HFFc6 (cell line): Measurements from ENCODE around the gene NPAS2. TPM values are rescaled to one million over a fixed set of nuclear protein-coding genes. Genes with fewer than 3 reads are reported as not detected.

Experiments used
- DNase-seq: peaks from one replicate; pipeline ENCODE4 v3.0.0-alpha.2; 2018
- H3K27ac Mint-ChIP-seq: 2 replicates; pipeline ENCODE4 v1.8.0; 2020; ENCODE audit warnings: mild to moderate bottlenecking, mixed read lengths
- H3K27me3 Mint-ChIP-seq: 2 replicates; pipeline ENCODE4 v1.8.0; 2021; ENCODE audit warnings: mild to moderate bottlenecking, moderate library complexity, mixed read lengths; ENCODE audit not compliant: insufficient read depth
- H3K36me3 Mint-ChIP-seq: 2 replicates; pipeline ENCODE4 v1.8.0; 2021; ENCODE audit warnings: low read depth, mixed read lengths
- H3K4me1 Mint-ChIP-seq: 2 replicates; pipeline ENCODE4 v1.8.0; 2020; ENCODE audit warnings: low read depth, mixed read lengths
- H3K4me3 Mint-ChIP-seq: 2 replicates; pipeline ENCODE4 v1.8.0; 2020; ENCODE audit warnings: mild to moderate bottlenecking, moderate library complexity, mixed read lengths
- H3K9me3 Mint-ChIP-seq: 2 replicates; pipeline ENCODE4 v1.8.0; 2020; ENCODE audit warnings: mild to moderate bottlenecking, mixed read lengths
- CTCF ChIP-seq: fragments of 200-600 bp; sonication (generic); IDR thresholded peaks from 2 replicates; pipeline ENCODE4 v1.5.0; 2021; ENCODE audit warnings: antibody characterized with exemption, mild to moderate bottlenecking
- total RNA-seq, 6 experiments: library from RNA; stranded (reverse); fragmentation: NEBNext Ultra II Directional; extraction: Animal tissue kit (Norgen Biotek cat#: 25700); gene quantifications; 2 replicates in 1 of 6; 3 replicates in 5 of 6; pipeline ENCODE4 v1.2.3, GENCODE V29; 2021

NPAS2 gene
- total RNA-seq, 6 experiments from 2014 or later, result 8.8 to 14.7 (median 9.3) TPM

- peaks cover 27% of the 10 kb centered on the region for H3K4me1 Mint-ChIP-seq
- no peaks in the 10 kb centered on the region; the same call in 1 of the 2 replicates for H3K27me3 Mint-ChIP-seq
- peaks cover 17% of the 10 kb centered on the region for H3K9me3 Mint-ChIP-seq
- H3K4me3 Mint-ChIP-seq, result no peak overlapping the region
- TF ChIP-seq CTCF, result no peak
- H3K36me3 Mint-ChIP-seq, result peaks cover 20% of the 10 kb centered on the region
- H3K27ac Mint-ChIP-seq, result no peak overlapping the region
- no peak for DNase-seq
Observed at GRCh38 chr2:100868083-100868482, 48.1 kb downstream of the NPAS2 start.

GRCh38 chr2:100869120-100869519, 49.2 kb downstream of the NPAS2 start:
- Mint-ChIP-seq H3K27me3 (no peaks in the 10 kb centered on the region; the same call in 1 of the 2 replicates), H3K9me3 (peaks cover 17% of the 10 kb centered on the region), H3K4me1 (peaks cover 27% of the 10 kb centered on the region), H3K4me3 (no peak overlapping the region), H3K27ac (no peak overlapping the region), H3K36me3 (peaks cover 20% of the 10 kb centered on the region)
- no peak for TF ChIP-seq CTCF
- no peak for DNase-seq

- Mint-ChIP-seq H3K36me3 (peaks cover 20% of the 10 kb centered on the region), H3K4me3 (no peak overlapping the region), H3K4me1 (peaks cover 23% of the 10 kb centered on the region), H3K9me3 (peaks cover 17% of the 10 kb centered on the region), H3K27ac (no peak overlapping the region), H3K27me3 (no peaks in the 10 kb centered on the region; the same call in 1 of the 2 replicates)
- no peak for DNase-seq
- TF ChIP-seq CTCF, result peak; percentile 72
Observed at GRCh38 chr2:100870652-100871531, 51.0 kb downstream of the NPAS2 start.

- Mint-ChIP-seq H3K27ac (no peak overlapping the region), H3K9me3 (peaks cover 1% of the 10 kb centered on the region; the same call in 1 of the 2 replicates), H3K36me3 (peaks cover 4% of the 10 kb centered on the region), H3K4me1 (peaks cover 32% of the 10 kb centered on the region), H3K27me3 (no peaks in the 10 kb centered on the region), H3K4me3 (no peak overlapping the region)
- no peak for TF ChIP-seq CTCF
- DNase-seq, result no peak
Observed at GRCh38 chr2:100875516-100876230, 55.7 kb downstream of the NPAS2 start.

GRCh38 chr2:100876231-100876860, 56.4 kb downstream of the NPAS2 start:
- peaks cover 30% of the 10 kb centered on the region for H3K4me1 Mint-ChIP-seq
- no peaks in the 10 kb centered on the region for H3K27me3 Mint-ChIP-seq
- no peak for TF ChIP-seq CTCF
- H3K36me3 Mint-ChIP-seq, result no peaks in the 10 kb centered on the region
- no peaks in the 10 kb centered on the region for H3K9me3 Mint-ChIP-seq
- DNase-seq, result no peak
- no peak overlapping the region for H3K4me3 Mint-ChIP-seq
- no peak overlapping the region for H3K27ac Mint-ChIP-seq
